Measurements from ENCODE around the gene VAV1. TPM values are rescaled to one million over a fixed set of nuclear protein-coding genes. Genes with fewer than 3 reads are reported as not detected.

Gene VAV1
- total and polyA plus RNA-seq, 2 of the 13 experiments (the other 11 are each of a cell fraction or from before 2014, with no cell fraction given) = not detected

DNA sequence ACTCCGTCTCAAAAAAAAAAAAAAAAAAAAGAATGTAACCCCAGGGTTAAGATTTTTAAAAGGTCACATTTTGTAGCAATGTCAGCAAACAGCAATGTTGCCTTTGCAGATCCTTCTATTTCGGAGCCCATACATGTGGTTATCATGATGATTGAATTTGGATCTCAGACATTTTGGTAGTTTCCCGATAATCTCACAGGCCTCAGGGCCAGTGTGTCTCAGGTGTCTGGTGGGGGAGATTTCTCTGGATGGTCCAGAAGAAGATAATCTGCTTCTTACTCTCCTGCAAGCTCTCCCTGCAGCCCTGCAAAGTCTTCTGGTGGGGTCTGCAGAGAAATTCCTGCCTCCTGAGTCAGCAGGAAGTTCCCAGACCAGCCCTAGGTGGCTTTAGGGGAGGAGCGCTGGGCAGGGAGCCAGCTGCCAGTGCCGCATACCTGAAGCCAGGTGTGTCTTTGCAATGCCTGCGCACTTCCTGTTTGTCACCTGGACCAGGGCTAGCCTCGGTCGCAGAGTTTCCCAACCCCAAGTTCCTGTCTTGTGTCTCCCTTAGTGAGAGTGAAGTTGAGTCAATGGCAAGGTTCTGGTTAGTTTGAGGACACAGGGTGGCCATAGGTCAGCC is 6.7 kb upstream of the VAV1 start:
- H3K79me2 ChIP-seq (ENCODE audit: insufficient read depth, low read length) = no peaks in the 10 kb centered on the region
- POLR2A ChIA-PET = interaction anchor here (0.6 to 1.0 kb wide), 2 partner anchors 36 to 94 kb away, joined by 3 read pairs; no protein-coding TSS in a partner anchor
- DNase-seq (ENCODE audit: low spot score) = peak; percentile 19
- no peaks in the 10 kb centered on the region for H3K27me3 ChIP-seq (ENCODE audit: control insufficient read depth in 1 of 2, insufficient read depth in 2 of 2, low read length in 2 of 2)
- H3K9me3 ChIP-seq (ENCODE audit: low read length) = no peaks in the 10 kb centered on the region
- no peaks in the 10 kb centered on the region for H4K20me1 ChIP-seq (ENCODE audit: insufficient read depth, low read length)
- no peak overlapping the region for H3K9ac ChIP-seq (ENCODE audit: insufficient read depth, low read depth, low read length)
- no peak overlapping the region for H2AFZ ChIP-seq (ENCODE audit: low read length)
- H3K4me3 ChIP-seq (replicated peaks in 1 of 3; ENCODE audit: insufficient read depth in 1 of 3, low read depth in 2 of 3, low read length in 3 of 3) = peak overlapping the region in 1 of 3 experiments; percentile 73; a peak in 2 of 6 replicates
- in situ Hi-C loops (cut with HindIII; ENCODE audit: extremely low pct_ligation_motif_present, low pct_unique_long_range_greater_than_20kb) = no loop called here
- WGBS (ENCODE audit: low lambda C conversion rate) = 7% methylated on average over 5 of the region's 8 CpGs
- no peak for FAIRE-seq
- CTCF ChIA-PET (ENCODE audit: low intra/inter-chr PET ratio, low total read pairs) = no interaction called here
- peak overlapping the region; percentile 86 for H3K4me2 ChIP-seq (ENCODE audit: low read depth, low read length)
- intact Hi-C loops (cut with micrococcal nuclease; ENCODE audit: unreplicated experiment) = no loop called here
- no peaks in the 10 kb centered on the region for H3K36me3 ChIP-seq (replicated peaks in 1 of 2; ENCODE audit: control insufficient read depth in 1 of 2, insufficient read depth in 2 of 2, low read length in 2 of 2)
- ATAC-seq = no peak
- no peak overlapping the region for H3K27ac ChIP-seq (ENCODE audit: extremely low read length, insufficient read depth, low read length)
- peaks cover 40% of the 10 kb centered on the region for H3K4me1 ChIP-seq (ENCODE audit: insufficient read depth, low read length)
- BruUV-seq (replicated peaks) = no TSS peak
- TF ChIP-seq KMT2A (CRISPR knock-in tag; IDR thresholded peaks at IDR 0.05) (no peak), SRSF1 (optimal IDR thresholded peaks at IDR 0.05; ENCODE audit: low read depth, low read length) (no peak), PAX8 (CRISPR knock-in tag; IDR thresholded peaks at IDR 0.05; ENCODE audit: borderline replicate concordance) (no peak), ARHGAP35 (CRISPR knock-in tag; IDR thresholded peaks at IDR 0.05; ENCODE audit: borderline replicate concordance) (no peak), SOX5 (CRISPR knock-in tag; IDR thresholded peaks at IDR 0.05; ENCODE audit: borderline replicate concordance) (no peak), SMAD3 (CRISPR knock-in tag; IDR thresholded peaks at IDR 0.05) (no peak), ZBTB38 (CRISPR knock-in tag; IDR thresholded peaks at IDR 0.05) (0 out of 2 replicates have a peak, but pooled peaks have one; percentile 12), ZNF563 (CRISPR knock-in tag; IDR thresholded peaks at IDR 0.05) (0 out of 2 replicates have a peak, but pooled peaks have one; percentile 34), TCF7L2 (IDR thresholded peaks at IDR 0.05; ENCODE audit: low read depth, low read length) (no peak), TAF1 (CRISPR knock-in tag; IDR thresholded peaks at IDR 0.05) (no peak), ZSCAN12 (CRISPR knock-in tag; IDR thresholded peaks at IDR 0.05) (no peak), SAP130 (CRISPR knock-in tag; IDR thresholded peaks at IDR 0.05; ENCODE audit: low read depth) (peak; percentile 32; the same call in 1 of the 2 replicates), ETV5 (CRISPR knock-in tag; IDR thresholded peaks at IDR 0.05; ENCODE audit: borderline replicate concordance) (peak; percentile 44; the same call in 1 of the 2 replicates), FOXP1 (IDR thresholded peaks at IDR 0.05) (no peak), FOXP1 (CRISPR knock-in tag; IDR thresholded peaks at IDR 0.05) (no peak), ZNF510 (CRISPR knock-in tag; IDR thresholded peaks at IDR 0.05; ENCODE audit: low read depth) (no peak), ZC3H13 (CRISPR knock-in tag; IDR thresholded peaks at IDR 0.05) (no peak), PHB2 (IDR thresholded peaks at IDR 0.05; ENCODE audit: partially characterized antibody) (no peak), ZNF678 (CRISPR knock-in tag; IDR thresholded peaks at IDR 0.05) (no peak)
- TF ChIP-seq, protein P1, sequence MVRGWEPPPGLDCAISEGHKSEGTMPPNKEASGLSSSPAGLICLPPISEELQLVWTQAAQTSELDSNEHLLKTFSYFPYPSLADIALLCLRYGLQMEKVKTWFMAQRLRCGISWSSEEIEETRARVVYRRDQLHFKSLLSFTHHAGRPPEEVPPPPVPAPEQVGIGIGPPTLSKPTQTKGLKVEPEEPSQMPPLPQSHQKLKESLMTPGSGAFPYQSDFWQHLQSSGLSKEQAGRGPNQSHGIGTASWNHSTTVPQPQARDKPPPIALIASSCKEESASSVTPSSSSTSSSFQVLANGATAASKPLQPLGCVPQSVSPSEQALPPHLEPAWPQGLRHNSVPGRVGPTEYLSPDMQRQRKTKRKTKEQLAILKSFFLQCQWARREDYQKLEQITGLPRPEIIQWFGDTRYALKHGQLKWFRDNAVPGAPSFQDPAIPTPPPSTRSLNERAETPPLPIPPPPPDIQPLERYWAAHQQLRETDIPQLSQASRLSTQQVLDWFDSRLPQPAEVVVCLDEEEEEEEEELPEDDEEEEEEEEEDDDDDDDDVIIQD (CRISPR knock-in tag; IDR thresholded peaks at IDR 0.05; ENCODE audit: low read depth) = no peak
- TF ChIP-seq, protein P2, sequence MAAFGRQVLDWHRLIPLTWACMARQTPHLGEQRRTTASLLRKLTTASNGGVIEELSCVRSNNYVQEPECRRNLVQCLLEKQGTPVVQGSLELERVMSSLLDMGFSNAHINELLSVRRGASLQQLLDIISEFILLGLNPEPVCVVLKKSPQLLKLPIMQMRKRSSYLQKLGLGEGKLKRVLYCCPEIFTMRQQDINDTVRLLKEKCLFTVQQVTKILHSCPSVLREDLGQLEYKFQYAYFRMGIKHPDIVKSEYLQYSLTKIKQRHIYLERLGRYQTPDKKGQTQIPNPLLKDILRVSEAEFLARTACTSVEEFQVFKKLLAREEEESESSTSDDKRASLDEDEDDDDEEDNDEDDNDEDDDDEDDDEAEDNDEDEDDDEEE (CRISPR knock-in tag; IDR thresholded peaks at IDR 0.05) = 0 out of 2 replicates have a peak, but pooled peaks have one; percentile 31
- TF ChIP-seq, protein P3, sequence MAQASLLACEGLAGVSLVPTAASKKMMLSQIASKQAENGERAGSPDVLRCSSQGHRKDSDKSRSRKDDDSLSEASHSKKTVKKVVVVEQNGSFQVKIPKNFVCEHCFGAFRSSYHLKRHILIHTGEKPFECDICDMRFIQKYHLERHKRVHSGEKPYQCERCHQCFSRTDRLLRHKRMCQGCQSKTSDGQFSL (CRISPR knock-in tag; IDR thresholded peaks at IDR 0.05) = no peak
